ENCODE measurements around the gene MGAT5. TPM values are rescaled to one million over a fixed set of nuclear protein-coding genes. Genes with fewer than 3 reads are reported as not detected.

MGAT5 gene
- total RNA-seq, 1 experiment from 2014 or later: 22.1 TPM

DNA sequence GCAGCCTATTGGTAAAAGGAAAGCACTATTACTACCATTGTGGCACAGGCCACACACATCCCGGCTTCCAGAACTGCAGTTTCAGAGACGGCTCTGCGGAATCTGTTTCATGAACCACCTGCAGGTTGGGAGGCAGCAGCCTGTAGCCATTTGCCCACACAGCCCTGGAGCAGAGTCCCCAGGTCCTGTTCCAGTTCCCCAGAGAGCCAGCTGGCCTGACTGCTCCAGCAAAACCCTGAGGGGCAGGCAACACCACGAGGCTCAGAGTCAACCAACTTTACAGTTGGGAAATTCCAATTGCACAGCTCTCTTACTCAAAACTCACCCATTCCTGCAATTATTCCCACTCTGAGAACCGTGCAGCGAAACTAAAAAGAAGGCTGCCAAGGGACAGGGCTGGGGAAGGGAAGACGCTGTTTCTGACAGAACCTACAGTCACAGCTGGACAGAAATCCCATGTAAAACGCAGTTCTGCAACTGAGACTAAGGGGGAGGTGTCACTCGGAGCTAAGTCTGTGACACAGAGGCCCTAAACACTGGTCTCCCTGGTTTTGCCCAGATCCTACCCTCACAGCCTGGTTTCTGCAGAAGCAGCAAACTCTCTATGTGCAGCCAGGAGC is 245.5 kb downstream of the MGAT5 start:
- DNase-seq: no peak
- no peaks in the 10 kb centered on the region for H3K4me1 ChIP-seq
- no peaks in the 10 kb centered on the region for H3K27me3 ChIP-seq (replicated peaks; ENCODE audit: control insufficient read depth, insufficient read depth, low read length)
- TF ChIP-seq, protein P1, sequence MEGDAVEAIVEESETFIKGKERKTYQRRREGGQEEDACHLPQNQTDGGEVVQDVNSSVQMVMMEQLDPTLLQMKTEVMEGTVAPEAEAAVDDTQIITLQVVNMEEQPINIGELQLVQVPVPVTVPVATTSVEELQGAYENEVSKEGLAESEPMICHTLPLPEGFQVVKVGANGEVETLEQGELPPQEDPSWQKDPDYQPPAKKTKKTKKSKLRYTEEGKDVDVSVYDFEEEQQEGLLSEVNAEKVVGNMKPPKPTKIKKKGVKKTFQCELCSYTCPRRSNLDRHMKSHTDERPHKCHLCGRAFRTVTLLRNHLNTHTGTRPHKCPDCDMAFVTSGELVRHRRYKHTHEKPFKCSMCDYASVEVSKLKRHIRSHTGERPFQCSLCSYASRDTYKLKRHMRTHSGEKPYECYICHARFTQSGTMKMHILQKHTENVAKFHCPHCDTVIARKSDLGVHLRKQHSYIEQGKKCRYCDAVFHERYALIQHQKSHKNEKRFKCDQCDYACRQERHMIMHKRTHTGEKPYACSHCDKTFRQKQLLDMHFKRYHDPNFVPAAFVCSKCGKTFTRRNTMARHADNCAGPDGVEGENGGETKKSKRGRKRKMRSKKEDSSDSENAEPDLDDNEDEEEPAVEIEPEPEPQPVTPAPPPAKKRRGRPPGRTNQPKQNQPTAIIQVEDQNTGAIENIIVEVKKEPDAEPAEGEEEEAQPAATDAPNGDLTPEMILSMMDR (IDR thresholded peaks at IDR 0.05; ENCODE audit: insufficient read depth in 1 of 2, low read depth in 1 of 2, low read length in 1 of 2, severe bottlenecking in 1 of 2, unreplicated experiment in 1 of 2): no peak
- Mint-ChIP-seq H3K9me3 (ENCODE audit: unreplicated experiment) (peaks cover 10% of the 10 kb centered on the region), H3K27ac (ENCODE audit: unreplicated experiment) (no peak overlapping the region), H3K4me1 (ENCODE audit: low read depth, unreplicated experiment) (peaks cover 7% of the 10 kb centered on the region), H3K4me3 (ENCODE audit: unreplicated experiment) (no peak overlapping the region), H3K27me3 (ENCODE audit: insufficient read depth, unreplicated experiment) (no peaks in the 10 kb centered on the region), H3K36me3 (ENCODE audit: insufficient read depth, unreplicated experiment) (no peaks in the 10 kb centered on the region)
- no peaks in the 10 kb centered on the region for H3K36me3 ChIP-seq (ENCODE audit: control insufficient read depth, insufficient read depth, low read length)
- intact Hi-C loops (cut with micrococcal nuclease; ENCODE audit: unreplicated experiment): no loop called here
- BruUV-seq (replicated peaks): no TSS peak
- H3K9me3 ChIP-seq: no peaks in the 10 kb centered on the region
- POLR2A ChIA-PET: no interaction called here
- H3K4me3 ChIP-seq (ENCODE audit: low read depth, low read length): no peak overlapping the region
- CTCF ChIA-PET: no interaction called here

DNA sequence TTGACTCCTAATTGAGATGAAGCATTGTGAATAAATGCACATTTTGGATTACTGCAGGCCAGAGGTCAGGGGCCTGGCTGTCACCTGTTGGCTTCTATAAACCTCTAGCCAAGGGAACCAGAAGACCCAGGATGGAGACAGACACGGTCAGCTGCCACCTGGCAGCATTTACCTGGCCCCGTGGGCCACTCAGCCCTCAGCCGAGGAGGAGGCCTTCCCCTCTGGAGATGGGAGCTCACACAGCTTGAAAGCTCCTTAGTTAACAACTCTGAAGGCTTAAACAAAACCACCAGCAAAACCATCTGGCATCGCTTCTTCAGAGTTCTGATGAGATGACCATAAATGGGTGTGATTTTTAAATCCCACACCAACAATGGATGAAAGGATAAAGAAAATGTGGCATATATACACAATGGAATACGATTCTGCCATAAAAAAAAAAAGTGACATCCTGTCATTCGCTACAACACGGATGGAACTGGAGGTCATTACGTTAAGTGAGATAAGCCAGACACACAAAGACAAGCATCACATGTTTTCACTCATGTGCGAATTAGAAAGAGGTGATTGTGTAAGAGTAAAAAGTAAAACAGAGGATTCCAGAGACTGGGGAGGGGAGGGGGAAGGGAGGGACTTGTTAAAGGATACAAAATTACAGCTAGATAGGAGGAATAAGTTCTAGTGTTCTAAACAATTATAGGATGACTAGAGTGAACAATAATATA is 246.5 kb downstream of the MGAT5 start:
- H3K27me3 Mint-ChIP-seq (ENCODE audit: insufficient read depth, unreplicated experiment): no peaks in the 10 kb centered on the region
- peaks cover 7% of the 10 kb centered on the region for H3K4me1 Mint-ChIP-seq (ENCODE audit: low read depth, unreplicated experiment)
- no peak overlapping the region for H3K27ac Mint-ChIP-seq (ENCODE audit: unreplicated experiment)
- no peak overlapping the region for H3K4me3 ChIP-seq (ENCODE audit: low read depth, low read length)
- no TSS peak for BruUV-seq (replicated peaks)
- intact Hi-C loops (cut with micrococcal nuclease; ENCODE audit: unreplicated experiment): no loop called here
- ChIA-PET POLR2A (no interaction called here), CTCF (no interaction called here)
- H3K4me3 Mint-ChIP-seq (ENCODE audit: unreplicated experiment): no peak overlapping the region
- no peaks in the 10 kb centered on the region for H3K36me3 ChIP-seq (ENCODE audit: control insufficient read depth, insufficient read depth, low read length)
- no peaks in the 10 kb centered on the region for H3K27me3 ChIP-seq (replicated peaks; ENCODE audit: control insufficient read depth, insufficient read depth, low read length)
- no peaks in the 10 kb centered on the region for H3K9me3 ChIP-seq
- TF ChIP-seq, protein P1 (IDR thresholded peaks at IDR 0.05; ENCODE audit: insufficient read depth in 1 of 2, low read depth in 1 of 2, low read length in 1 of 2, severe bottlenecking in 1 of 2, unreplicated experiment in 1 of 2): no peak
- H3K9me3 Mint-ChIP-seq (ENCODE audit: unreplicated experiment): peaks cover 10% of the 10 kb centered on the region
- no peaks in the 10 kb centered on the region for H3K36me3 Mint-ChIP-seq (ENCODE audit: insufficient read depth, unreplicated experiment)
- no peak for DNase-seq
- no peaks in the 10 kb centered on the region for H3K4me1 ChIP-seq

DNA sequence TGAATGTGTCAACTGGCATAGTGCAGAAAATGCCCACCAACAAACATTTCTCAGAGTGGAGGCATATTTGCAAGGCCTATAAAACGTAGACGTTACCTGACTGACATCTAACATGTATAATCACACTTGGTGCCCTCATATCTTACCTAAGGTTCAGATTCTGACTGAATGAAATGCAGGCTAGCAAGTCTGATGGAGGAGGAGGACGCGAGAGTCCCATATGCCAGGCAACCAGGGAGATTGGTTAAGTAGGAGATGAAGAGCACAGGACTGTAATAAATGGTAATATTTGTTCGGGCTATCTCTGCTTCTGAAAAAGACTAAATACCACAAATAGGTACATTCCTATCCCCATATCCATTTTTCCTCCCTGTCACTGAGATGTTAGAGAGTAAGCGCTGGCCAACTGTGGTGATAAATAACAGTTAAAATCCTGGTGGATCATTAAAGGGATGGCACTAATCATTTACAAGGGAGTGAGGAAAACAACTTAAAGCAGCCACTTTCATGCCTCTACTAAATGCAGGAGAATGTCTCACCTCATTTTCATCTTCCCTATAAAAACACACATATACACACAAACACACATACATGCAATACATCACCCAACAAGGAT is 247.7 kb downstream of the MGAT5 start:
- H3K4me1 Mint-ChIP-seq (ENCODE audit: low read depth, unreplicated experiment): peaks cover 7% of the 10 kb centered on the region
- ChIA-PET CTCF (no interaction called here), POLR2A (no interaction called here)
- Histone ChIP-seq H3K4me3 (ENCODE audit: low read depth, low read length) (no peak overlapping the region), H3K9me3 (no peaks in the 10 kb centered on the region), H3K27me3 (replicated peaks; ENCODE audit: control insufficient read depth, insufficient read depth, low read length) (no peaks in the 10 kb centered on the region), H3K36me3 (ENCODE audit: control insufficient read depth, insufficient read depth, low read length) (no peaks in the 10 kb centered on the region), H3K4me1 (no peaks in the 10 kb centered on the region)
- intact Hi-C loops (cut with micrococcal nuclease; ENCODE audit: unreplicated experiment): no loop called here
- H3K36me3 Mint-ChIP-seq (ENCODE audit: insufficient read depth, unreplicated experiment): no peaks in the 10 kb centered on the region
- TF ChIP-seq, protein P1 (IDR thresholded peaks at IDR 0.05; ENCODE audit: insufficient read depth in 1 of 2, low read depth in 1 of 2, low read length in 1 of 2, severe bottlenecking in 1 of 2, unreplicated experiment in 1 of 2): no peak
- H3K27me3 Mint-ChIP-seq (ENCODE audit: insufficient read depth, unreplicated experiment): no peaks in the 10 kb centered on the region
- peaks cover 10% of the 10 kb centered on the region for H3K9me3 Mint-ChIP-seq (ENCODE audit: unreplicated experiment)
- H3K4me3 Mint-ChIP-seq (ENCODE audit: unreplicated experiment): no peak overlapping the region
- no TSS peak for BruUV-seq (replicated peaks)
- H3K27ac Mint-ChIP-seq (ENCODE audit: unreplicated experiment): no peak overlapping the region
- no peak for DNase-seq

Measured in Caco-2 (cell line).